HepG2 (cell line): Measurements from ENCODE around the gene IQCH.

Experiments used
- TGIF2 ChIP-seq: IDR thresholded peaks from 2 replicates; pipeline ENCODE4 v1.6.1; 2016; ENCODE audit warnings: control low read depth, missing compliant biosample characterization
- ZNF460 ChIP-seq: sonication (generic); formaldehyde crosslinking; IDR thresholded peaks from 2 replicates; pipeline ENCODE4 v1.5.1; 2020; ENCODE audit warnings: missing genetic modification reagents, mild to moderate bottlenecking, borderline replicate concordance

DNA sequence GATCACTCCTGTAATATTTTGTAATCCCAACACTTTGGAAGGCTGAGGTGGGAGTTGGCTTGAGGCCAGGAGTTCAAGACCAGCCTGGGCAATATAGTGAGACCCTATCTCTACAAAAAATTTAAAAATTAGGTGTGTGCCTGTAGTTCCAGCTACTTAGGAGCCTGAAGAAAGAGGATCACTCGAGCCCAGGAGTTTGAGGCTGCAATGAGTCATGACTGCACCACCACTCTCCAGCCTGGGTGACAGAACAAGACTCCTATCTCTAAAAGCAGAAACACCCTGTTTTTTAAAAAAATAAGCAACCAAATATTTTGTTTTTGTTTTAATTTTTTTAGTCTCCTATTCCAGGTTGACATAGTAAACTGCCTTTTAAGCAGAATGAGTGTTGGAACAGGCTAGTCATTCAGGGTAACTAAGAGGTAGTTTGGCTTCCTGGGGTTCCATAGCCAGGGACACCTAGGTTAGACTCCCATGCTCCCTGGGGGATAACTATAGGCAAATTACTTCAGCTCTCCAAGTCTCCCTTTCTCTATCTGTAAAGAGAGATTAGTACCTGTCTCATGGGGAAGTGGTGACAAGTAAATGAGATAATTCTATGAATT, 151.8 kb downstream of the IQCH start:
- TF ChIP-seq TGIF2 (CRISPR knock-in tag) (no peak), ZNF460 (CRISPR knock-in tag) (no peak)
